SU-DHL-6 (cell line): Measurements from ENCODE around the gene PDIA5.

ENCODE experiments used
- H2AFZ ChIP-seq: fragments of 200-600 bp; sonication (generic); 2 replicates; pipeline ENCODE4 v1.6.1; 2014; ENCODE audit warnings: low read depth, mild to moderate bottlenecking, moderate library complexity, mixed read lengths, antibody characterized with exemption, low read length; ENCODE audit not compliant: severe bottlenecking
- H3F3A ChIP-seq: fragments of 200-600 bp; shearing (Covaris generic); 2 replicates; pipeline ENCODE4 v1.6.0; 2016; ENCODE audit warnings: antibody characterized with exemption, mild to moderate bottlenecking; ENCODE audit not compliant: insufficient read depth
- H3K27ac ChIP-seq: fragments of 200-600 bp; sonication (generic); 2 replicates; pipeline ENCODE4 v1.5.1; 2016; ENCODE audit warnings: low read depth, mild to moderate bottlenecking, low read length, moderate library complexity, mixed read lengths
- H3K27me3 ChIP-seq: fragments of 200-600 bp; sonication (generic), shearing (Covaris generic); 2 replicates; pipeline ENCODE4 v1.6.0; 2014; ENCODE audit warnings: mild to moderate bottlenecking, low read length
- H3K36me3 ChIP-seq: fragments of 200-600 bp; sonication (generic); 2 replicates; pipeline ENCODE4 v1.6.1; 2014; ENCODE audit warnings: mild to moderate bottlenecking, low read length, mixed read lengths
- H3K4me2 ChIP-seq: fragments of 300-600, 200-600 bp; shearing (Covaris generic), sonication (generic); 2 replicates; pipeline ENCODE4 v1.6.0; 2014; ENCODE audit warnings: low read length, low read depth, mild to moderate bottlenecking; ENCODE audit not compliant: poor library complexity, severe bottlenecking
- H3K4me3 ChIP-seq: fragments of 200-600 bp; sonication (generic); 2 replicates; pipeline ENCODE4 v1.5.1; 2014; ENCODE audit warnings: antibody characterized with exemption, low read length, mild to moderate bottlenecking, mixed read lengths; ENCODE audit not compliant: insufficient read depth, poor library complexity, severe bottlenecking
- H3K79me2 ChIP-seq: fragments of 200-600 bp; sonication (generic); 2 replicates; pipeline ENCODE4 v1.6.1; 2014; ENCODE audit warnings: mild to moderate bottlenecking, low read length, moderate library complexity; ENCODE audit not compliant: insufficient read depth
- H3K9ac ChIP-seq: fragments of 200-600 bp; sonication (generic); 2 replicates; pipeline ENCODE4 v1.7.0; 2014; ENCODE audit warnings: mild to moderate bottlenecking, low read length
- H3K9me2 ChIP-seq: fragments of 200-600 bp; sonication (generic); replicated peaks from 2 replicates; pipeline ENCODE4 v1.6.1; 2014; ENCODE audit warnings: low read length; ENCODE audit not compliant: insufficient read depth
- H3K9me3 ChIP-seq: fragments of 200-600 bp; sonication (generic); 2 replicates; pipeline ENCODE4 v1.6.1; 2014; ENCODE audit warnings: low read length, mixed read lengths; ENCODE audit not compliant: insufficient read depth
- H4K20me1 ChIP-seq: fragments of 200-600 bp; sonication (generic); 2 replicates; pipeline ENCODE4 v1.6.1; 2014; ENCODE audit warnings: low read depth, mild to moderate bottlenecking, antibody characterized with exemption, low read length, moderate library complexity, mixed read lengths
- EZH2phosphoT487 ChIP-seq: fragments of 200-600 bp; sonication (generic), shearing (Covaris generic); conservative IDR thresholded peaks from 2 replicates; pipeline ENCODE4 v1.6.1; 2018; ENCODE audit warnings: mild to moderate bottlenecking, antibody characterized with exemption, low read length, moderate library complexity, mixed read lengths
- TF ChIP-seq, protein P1 (sequence below): fragments of 200-600 bp; sonication (generic); IDR thresholded peaks from one replicate; pipeline ENCODE4 v1.5.1; 2017; ENCODE audit warnings: antibody characterized with exemption, mild to moderate bottlenecking, low read length, moderate library complexity; ENCODE audit not compliant: insufficient read depth, poor library complexity, severe bottlenecking

PDIA5 gene

DNA sequence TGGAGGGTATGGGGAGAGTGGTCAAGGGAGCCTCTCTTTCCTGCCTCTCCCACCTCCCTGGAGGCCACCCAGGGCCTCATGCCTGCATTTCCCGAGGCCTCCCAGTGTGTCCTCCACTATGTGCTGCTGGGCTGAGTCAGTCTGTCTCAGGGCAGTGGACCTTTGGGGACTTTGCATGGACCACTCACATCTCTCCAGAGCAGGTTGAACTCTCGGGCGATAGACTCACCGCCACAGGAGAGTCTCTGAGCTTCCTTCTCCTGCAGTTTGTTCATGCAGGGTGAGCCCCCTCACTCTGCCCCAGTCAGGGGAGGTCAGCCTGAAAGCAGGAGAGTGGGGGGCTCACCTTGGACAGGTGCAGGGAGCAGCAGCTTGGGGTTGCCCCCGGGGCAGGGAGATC is 74.5 kb downstream of the PDIA5 start:
- no peak overlapping the region for H3K4me2 ChIP-seq
- no peaks in the 10 kb centered on the region for H3K9me2 ChIP-seq
- TF ChIP-seq EZH2phosphoT487 = no peak
- TF ChIP-seq, protein P1, sequence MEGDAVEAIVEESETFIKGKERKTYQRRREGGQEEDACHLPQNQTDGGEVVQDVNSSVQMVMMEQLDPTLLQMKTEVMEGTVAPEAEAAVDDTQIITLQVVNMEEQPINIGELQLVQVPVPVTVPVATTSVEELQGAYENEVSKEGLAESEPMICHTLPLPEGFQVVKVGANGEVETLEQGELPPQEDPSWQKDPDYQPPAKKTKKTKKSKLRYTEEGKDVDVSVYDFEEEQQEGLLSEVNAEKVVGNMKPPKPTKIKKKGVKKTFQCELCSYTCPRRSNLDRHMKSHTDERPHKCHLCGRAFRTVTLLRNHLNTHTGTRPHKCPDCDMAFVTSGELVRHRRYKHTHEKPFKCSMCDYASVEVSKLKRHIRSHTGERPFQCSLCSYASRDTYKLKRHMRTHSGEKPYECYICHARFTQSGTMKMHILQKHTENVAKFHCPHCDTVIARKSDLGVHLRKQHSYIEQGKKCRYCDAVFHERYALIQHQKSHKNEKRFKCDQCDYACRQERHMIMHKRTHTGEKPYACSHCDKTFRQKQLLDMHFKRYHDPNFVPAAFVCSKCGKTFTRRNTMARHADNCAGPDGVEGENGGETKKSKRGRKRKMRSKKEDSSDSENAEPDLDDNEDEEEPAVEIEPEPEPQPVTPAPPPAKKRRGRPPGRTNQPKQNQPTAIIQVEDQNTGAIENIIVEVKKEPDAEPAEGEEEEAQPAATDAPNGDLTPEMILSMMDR = no peak
- H3K36me3 ChIP-seq = no peaks in the 10 kb centered on the region
- H3K9me3 ChIP-seq = no peaks in the 10 kb centered on the region
- no peaks in the 10 kb centered on the region for H3F3A ChIP-seq
- no peaks in the 10 kb centered on the region for H4K20me1 ChIP-seq
- H3K27me3 ChIP-seq = no peaks in the 10 kb centered on the region
- no peak overlapping the region for H3K9ac ChIP-seq
- no peaks in the 10 kb centered on the region for H3K79me2 ChIP-seq
- H3K4me3 ChIP-seq = no peak overlapping the region
- no peak overlapping the region for H2AFZ ChIP-seq
- no peak overlapping the region for H3K27ac ChIP-seq

DNA sequence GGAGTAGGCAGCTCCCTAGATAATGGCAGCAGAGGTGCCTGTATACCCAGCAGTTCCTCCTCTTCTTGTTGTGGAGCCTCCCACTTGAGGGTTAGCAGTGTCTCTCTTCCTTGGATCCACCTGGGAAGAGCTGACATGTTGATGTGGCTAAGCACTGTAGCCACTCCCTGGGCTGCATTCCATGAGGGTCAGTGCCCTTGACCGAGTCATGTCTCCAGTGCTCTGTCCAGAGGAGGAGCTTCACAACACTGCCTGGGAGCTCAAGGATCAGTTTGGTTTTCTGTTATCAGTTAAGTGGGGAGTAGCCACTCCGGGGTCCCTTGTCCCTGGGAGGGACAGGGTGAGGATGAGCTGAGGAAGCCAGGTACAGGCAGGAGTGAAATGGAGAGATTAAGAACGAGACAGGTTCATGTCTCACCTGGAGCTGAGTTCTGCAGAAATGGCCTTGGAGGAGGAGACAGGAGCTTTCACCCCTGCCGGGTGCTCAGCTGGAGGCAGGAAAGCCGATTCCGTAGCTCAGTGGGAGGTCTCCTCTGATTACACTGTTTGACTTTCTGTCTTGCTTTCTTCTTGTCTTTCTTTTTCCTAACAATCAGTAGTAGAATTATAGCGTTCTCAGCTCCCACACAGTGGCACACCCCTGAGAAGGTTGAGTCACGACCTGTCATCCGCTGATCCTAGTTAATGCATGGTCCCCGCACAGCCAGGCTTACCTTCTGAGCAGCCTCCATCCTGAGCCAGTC is 77.0 kb downstream of the PDIA5 start:
- no peak overlapping the region for H2AFZ ChIP-seq
- H3K9me2 ChIP-seq = no peaks in the 10 kb centered on the region
- H3K79me2 ChIP-seq = no peaks in the 10 kb centered on the region
- H4K20me1 ChIP-seq = no peaks in the 10 kb centered on the region
- TF ChIP-seq, protein P1 = no peak
- TF ChIP-seq EZH2phosphoT487 = no peak
- no peak overlapping the region for H3K9ac ChIP-seq
- H3K36me3 ChIP-seq = no peaks in the 10 kb centered on the region
- H3K27me3 ChIP-seq = no peaks in the 10 kb centered on the region
- no peak overlapping the region for H3K4me3 ChIP-seq
- H3K4me2 ChIP-seq = no peak overlapping the region
- no peaks in the 10 kb centered on the region for H3F3A ChIP-seq
- no peaks in the 10 kb centered on the region for H3K9me3 ChIP-seq
- no peak overlapping the region for H3K27ac ChIP-seq

DNA sequence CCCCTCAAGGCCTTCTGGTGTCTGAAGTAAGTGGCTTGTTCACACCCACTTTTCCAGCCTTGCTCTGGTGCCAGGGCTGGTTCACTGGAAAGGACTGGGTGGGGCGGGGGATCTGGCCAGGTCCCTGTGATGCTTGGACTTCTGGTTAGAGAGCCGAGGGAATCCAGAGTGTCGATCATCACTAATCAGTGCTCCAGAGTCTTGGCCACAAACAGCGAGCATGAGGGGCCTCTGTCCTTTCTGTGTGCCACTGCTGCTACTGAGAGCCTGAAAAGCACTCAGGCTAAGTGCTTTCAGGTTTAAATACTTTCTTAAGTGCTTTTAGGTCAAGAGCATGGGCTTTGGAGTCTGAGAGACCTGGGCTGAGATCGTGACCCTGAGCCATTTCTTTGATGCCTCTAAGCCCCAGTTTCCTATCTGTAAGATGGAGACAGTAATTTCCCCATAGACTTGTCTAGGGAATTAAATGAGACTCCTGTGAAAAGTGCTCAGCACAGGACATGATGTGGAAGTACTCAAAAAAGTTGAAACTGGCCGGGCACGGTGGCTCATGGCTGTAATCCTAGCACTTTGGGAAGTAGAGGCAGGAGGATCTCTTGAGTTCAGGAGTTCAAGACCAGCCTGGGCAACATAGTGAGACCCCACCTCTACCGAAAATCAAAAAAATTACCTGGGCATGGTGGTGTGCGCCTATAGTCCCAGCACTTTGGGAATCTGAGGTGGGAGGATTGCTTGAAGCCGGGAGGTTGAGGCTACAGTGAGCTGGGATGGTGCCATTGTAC is 81.1 kb downstream of the PDIA5 start:
- H3K79me2 ChIP-seq = no peaks in the 10 kb centered on the region
- no peaks in the 10 kb centered on the region for H3K27me3 ChIP-seq
- H3K36me3 ChIP-seq = no peaks in the 10 kb centered on the region
- H3K27ac ChIP-seq = no peak overlapping the region
- H3K4me2 ChIP-seq = no peak overlapping the region
- no peak overlapping the region for H2AFZ ChIP-seq
- H3F3A ChIP-seq = peaks cover 10% of the 10 kb centered on the region
- TF ChIP-seq, protein P1 = no peak
- H3K9me3 ChIP-seq = no peaks in the 10 kb centered on the region
- no peak overlapping the region for H3K4me3 ChIP-seq
- no peak overlapping the region for H3K9ac ChIP-seq
- no peaks in the 10 kb centered on the region for H3K9me2 ChIP-seq
- no peaks in the 10 kb centered on the region for H4K20me1 ChIP-seq
